Measurements from ENCODE around the gene DNAH8.

DNAH8 gene

DNA sequence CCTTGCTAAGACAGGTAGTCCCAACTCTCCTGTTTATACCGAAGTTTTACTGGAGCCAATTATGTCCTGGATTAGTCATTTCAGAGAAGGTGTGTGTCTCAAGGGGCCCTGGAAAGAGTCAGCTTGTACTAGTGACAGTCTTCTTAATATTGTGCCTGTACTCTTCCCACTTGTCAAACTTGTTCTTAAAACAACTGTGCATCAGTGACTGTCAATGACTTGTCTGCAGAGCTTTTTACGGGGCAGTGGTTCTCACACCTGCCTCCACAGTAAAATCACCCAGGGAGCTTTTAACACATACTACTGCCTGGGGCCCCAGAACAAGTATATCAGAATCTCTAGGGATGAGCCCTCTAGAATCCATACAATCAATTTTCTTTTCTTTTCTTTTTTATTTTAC is 305.0 kb downstream of the DNAH8 start:
- H3K4me3 ChIP-seq (ENCODE audit: low read length) = no peak overlapping the region
- no peak for DNase-seq (ENCODE audit: low read depth)
- no peak for TF ChIP-seq CTCF (conservative IDR thresholded peaks at IDR 0.05; ENCODE audit: low read length)

DNA sequence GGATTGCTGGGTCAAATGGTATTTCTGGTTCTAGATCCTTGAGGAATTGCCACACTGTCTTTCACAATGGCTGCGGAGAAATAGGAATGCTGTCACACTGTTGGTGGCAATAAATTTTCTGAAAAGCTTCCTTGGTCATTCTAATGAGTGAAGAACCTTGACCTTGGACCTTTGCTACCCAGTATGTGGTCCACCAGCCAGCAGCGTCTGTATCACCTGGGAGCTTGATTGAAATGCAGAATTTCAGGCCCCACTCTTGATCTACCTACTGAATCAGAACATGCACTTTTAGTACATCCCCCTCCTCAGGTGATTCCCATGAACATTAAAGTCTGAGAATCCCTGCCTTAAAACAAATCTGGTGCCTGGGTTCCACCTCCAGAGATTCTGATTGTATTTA is 305.9 kb downstream of the DNAH8 start:
- TF ChIP-seq CTCF (conservative IDR thresholded peaks at IDR 0.05; ENCODE audit: low read length) = no peak
- DNase-seq (ENCODE audit: low read depth) = no peak
- no peak overlapping the region for H3K4me3 ChIP-seq (ENCODE audit: low read length)

DNA sequence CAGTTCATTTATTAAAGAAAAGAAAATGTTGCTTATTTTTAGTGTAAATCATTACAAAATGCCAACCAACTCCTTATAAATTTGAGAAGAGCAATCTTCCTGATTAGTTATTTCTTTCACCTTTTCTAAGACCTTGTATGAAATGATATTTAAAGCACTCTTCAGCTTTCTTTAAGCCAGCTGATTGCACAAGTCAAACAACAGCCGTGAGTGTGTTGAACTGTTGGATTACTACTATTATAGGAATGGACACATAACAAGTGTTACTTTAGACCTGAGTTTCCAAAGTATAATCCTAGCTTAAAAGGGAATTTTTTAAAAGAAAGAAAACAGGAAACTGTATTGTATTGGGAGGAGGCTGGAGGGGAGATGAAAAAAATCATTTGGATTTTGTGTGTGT is 306.7 kb downstream of the DNAH8 start:
- H3K4me3 ChIP-seq (ENCODE audit: low read length) = no peak overlapping the region
- DNase-seq (ENCODE audit: low read depth) = no peak
- no peak for TF ChIP-seq CTCF (conservative IDR thresholded peaks at IDR 0.05; ENCODE audit: low read length)

- TF ChIP-seq CTCF (conservative IDR thresholded peaks at IDR 0.05; ENCODE audit: low read length) = no peak
- no peak for DNase-seq (ENCODE audit: low read depth)
- H3K4me3 ChIP-seq (ENCODE audit: low read length) = no peak overlapping the region
Observed at GRCh38 chr6:39026175-39026574, 311.1 kb downstream of the DNAH8 start.

GRCh38 chr6:39029156-39030011 is 314.3 kb downstream of the DNAH8 start:
- no peak for DNase-seq (ENCODE audit: low read depth)
- TF ChIP-seq CTCF (conservative IDR thresholded peaks at IDR 0.05; ENCODE audit: low read length) = peak; percentile 65
- H3K4me3 ChIP-seq (ENCODE audit: low read length) = no peak overlapping the region

- no peak for DNase-seq (ENCODE audit: low read depth)
- H3K4me3 ChIP-seq (ENCODE audit: low read length) = no peak overlapping the region
- no peak for TF ChIP-seq CTCF (conservative IDR thresholded peaks at IDR 0.05; ENCODE audit: low read length)
Observed at GRCh38 chr6:39035681-39036080, 320.6 kb downstream of the DNAH8 start.

DNA sequence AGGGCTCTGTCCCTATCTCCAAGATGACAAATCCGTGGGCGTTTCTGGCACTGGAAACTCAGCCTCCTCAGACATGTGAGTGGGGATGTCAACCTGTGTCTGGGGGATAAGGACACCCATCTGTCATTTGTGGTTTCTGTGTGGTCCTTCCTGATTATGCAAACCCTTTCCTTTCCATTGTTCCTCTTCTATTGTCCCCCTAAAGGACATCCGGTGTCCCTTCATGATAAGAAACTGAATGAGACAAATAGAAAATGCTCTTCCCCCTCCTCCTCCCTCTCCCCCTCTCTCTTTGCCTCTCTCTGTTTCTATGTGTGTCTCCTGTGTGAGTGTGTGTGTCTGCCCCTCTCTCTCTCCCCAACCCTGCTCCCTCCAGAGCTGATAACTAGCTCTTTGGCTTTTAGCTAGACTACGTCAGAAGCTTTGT is 322.0 kb downstream of the DNAH8 start:
- no peak for DNase-seq (ENCODE audit: low read depth)
- no peak overlapping the region for H3K4me3 ChIP-seq (ENCODE audit: low read length)
- no peak for TF ChIP-seq CTCF (conservative IDR thresholded peaks at IDR 0.05; ENCODE audit: low read length)
